Gastrocnemius medialis (tissue), 4 donors: ENCODE measurements around the gene PTPRM.

ENCODE experiments used
- CTCF ChIP-seq, 5 experiments: fragments of 450-650 bp in 3 of 5; fragments of 200-600 bp in 2 of 5; sonication (generic) in 2 of 5; IDR thresholded peaks in 4 of 5; conservative IDR thresholded peaks in 1 of 5; 1 replicate in 4 of 5; 2 replicates in 1 of 5; pipeline ENCODE4 v1.5.1; 2016 to 2019; ENCODE audit warnings: antibody characterized with exemption in 5 of 5, mild to moderate bottlenecking in 3 of 5, moderate library complexity in 3 of 5
- POLR2A ChIP-seq, 2 donors: fragments of 450-650 bp; IDR thresholded peaks; one replicate each; pipeline ENCODE4 v1.6.1; 2017; ENCODE audit warnings: antibody characterized with exemption in 2 of 2, mild to moderate bottlenecking in 2 of 2, moderate library complexity in 2 of 2

DNA sequence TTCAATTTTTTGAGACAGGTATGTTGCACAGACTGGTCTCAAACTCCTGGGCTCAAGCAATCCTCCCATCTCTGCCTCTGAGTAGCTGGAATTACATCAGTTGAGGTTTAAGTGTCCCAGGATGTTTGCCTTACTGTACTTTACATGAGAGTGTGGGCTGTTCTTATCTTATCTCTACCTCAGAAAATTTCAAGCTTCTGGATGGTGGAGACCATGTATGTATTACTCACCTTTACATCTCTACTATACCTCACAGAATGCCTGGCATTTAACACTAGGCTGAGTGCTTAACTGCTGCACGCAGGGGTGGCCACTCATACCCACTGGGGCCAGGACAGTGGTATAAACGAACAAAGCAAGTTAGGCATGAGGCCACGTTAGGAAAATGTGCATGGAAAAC lies 770.1 kb downstream of the PTPRM start:
- TF ChIP-seq CTCF (IDR thresholded peaks at IDR 0.05 in 4 of 5, conservative IDR thresholded peaks at IDR 0.05 in 1 of 5) (no peak), POLR2A (IDR thresholded peaks at IDR 0.05) (no peak)
